Activated CD4-positive, alpha-beta T cell treated with anti-CD3 and anti-CD28 coated beads for 48 hours (primary cell): ENCODE results near the gene RHBDL1.

Source experiments
- DNase-seq: peaks from one replicate; pipeline ENCODE4 v3.0.0-alpha.2; 2020

RHBDL1 gene

GRCh38 chr16:637081-638018 is 38.1 kb upstream of the RHBDL1 start:
- peak; percentile 91 for DNase-seq

DNA sequence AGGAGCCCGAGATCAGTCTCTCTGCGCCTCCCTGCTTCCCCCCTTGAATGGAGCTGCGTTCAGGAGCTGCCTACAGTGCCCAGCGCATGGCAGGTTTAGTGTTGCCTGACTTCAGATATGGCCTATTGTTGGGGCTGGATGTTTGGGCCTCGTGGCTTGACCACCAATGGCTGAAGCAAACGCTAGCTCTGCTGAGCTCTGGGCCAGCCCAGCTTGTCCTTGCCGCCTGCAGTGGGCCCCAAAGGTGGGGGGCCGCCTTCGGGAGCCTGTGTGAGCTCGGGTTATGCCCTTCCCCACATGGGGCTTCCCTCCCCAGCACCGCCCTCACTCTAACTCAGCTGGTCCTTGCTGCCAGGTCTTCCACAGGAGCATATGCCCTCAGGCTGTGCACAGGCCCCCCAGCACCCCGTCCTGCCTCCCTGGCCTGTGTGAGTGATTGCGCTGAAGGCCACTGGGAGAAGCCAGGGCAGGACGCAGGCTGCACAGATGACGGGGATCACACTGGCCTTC is 37.4 kb upstream of the RHBDL1 start:
- DNase-seq, result no peak

- DNase-seq, result no peak
Observed at GRCh38 chr16:638836-639235, 36.6 kb upstream of the RHBDL1 start.

DNA sequence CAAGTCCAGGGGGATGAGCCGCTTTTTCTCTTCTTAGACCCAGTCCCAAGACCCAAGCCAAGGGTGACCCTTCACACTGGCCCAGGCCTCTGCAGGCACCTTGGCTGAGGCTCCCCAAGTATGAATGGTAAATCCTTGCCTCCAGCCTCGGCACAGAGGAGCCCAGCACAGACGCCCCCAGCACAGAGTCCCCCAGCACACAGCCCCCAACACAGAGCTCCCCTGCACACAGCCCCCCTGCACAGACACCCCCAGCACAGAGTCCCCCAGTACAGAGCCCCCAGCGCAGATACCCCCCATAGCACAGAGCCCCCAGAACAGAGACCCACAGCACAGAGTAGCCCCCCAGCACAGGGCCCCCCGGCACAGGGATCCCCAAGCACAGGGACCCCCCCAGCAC is 34.9 kb upstream of the RHBDL1 start:
- DNase-seq, result no peak

- DNase-seq, result peak; percentile 81
Observed at GRCh38 chr16:641326-642188, 33.9 kb upstream of the RHBDL1 start, which contains the start of gene MCRIP2. TSS of gene MCRIP2 (plus strand) at chr16:641828. CDS start at chr16:641992, 164 bp downstream.

- peak; percentile 49 for DNase-seq
Observed at GRCh38 chr16:642189-643049, 33.1 kb upstream of the RHBDL1 start.

GRCh38 chr16:643050-643368 is 32.5 kb upstream of the RHBDL1 start:
- no peak for DNase-seq

GRCh38 chr16:644556-644955 is 30.9 kb upstream of the RHBDL1 start:
- no peak for DNase-seq

DNA sequence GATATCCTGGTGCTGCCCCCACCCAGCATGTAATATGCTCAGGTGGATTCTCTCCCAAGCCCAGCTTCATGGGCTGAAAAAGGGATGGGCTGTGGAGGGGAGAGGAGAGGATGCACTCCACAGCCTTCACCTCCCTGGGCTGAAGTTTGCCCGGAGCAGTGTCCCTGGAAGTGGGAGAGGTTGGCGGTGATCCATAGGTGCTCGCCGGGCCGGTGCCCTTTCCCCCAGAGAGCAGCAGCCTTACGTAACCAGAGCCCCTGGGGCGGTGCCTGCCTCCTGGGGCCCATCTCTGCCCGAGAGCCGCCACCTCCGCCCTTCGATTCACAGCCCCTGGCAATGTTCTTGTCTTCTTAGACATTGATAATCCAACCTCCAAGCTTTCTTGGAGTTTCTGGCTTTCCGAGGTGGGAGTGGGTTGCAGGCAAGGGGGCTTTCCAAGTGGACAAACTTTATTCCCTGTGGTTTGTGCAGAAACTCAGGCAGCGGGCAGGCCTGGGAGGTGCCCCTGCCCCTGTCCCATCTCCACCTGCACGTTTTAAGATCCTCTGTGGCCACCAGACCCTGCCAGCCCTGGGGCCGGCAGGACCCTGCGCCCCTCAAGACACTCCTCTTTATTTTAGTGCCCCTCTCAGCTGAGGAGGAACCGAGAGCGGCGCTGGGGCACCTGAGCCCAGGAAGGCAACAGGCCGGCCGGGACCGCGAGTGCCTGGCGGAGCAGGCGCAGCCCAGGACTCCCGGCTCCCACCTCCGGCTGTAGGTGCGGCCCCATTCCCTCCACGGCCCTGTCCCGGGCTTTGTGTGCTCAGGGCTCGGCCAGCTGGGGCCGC is 29.4 kb upstream of the RHBDL1 start:
- DNase-seq, result no peak

GRCh38 chr16:646679-647172 is 28.7 kb upstream of the RHBDL1 start:
- no peak for DNase-seq

- no peak for DNase-seq
Observed at GRCh38 chr16:647173-647902, 28.1 kb upstream of the RHBDL1 start.

DNA sequence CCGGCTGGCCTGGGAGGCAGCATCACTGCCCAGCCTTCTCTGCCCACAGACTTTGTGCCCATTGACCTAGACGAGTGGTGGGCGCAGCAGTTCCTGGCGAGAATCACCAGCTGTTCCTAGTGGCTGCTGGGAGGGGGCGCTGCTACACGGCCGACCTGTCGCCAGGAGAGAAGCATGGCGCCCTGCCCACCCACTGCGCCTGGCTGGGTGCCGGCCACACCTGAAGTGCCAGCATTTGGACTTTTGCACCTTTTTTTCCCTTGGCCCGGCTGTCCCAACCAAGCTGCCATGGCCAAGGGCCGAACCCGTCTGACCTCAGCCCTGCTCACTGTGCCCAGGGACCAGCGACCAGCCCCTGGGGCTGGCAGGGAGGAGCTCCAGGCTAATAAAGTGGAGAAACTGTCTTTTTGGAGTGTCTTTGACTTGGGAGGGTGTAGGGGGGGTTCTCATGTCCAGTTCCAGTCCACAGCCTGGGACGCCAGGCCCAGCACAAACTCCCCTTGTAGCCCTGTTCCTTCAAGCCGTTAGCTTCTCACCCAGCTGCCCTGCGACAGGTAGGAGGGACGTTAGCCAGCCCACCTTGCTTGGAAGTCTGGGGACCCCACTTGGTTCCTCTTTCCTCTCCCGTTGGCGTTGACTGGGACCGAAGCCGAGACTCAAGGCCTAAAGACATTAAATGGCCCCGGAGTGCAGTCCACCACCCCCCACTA is 27.2 kb upstream of the RHBDL1 start:
- peak; percentile 72 for DNase-seq

- DNase-seq, result peak; percentile 96
Observed at GRCh38 chr16:648781-649589, 26.5 kb upstream of the RHBDL1 start, which contains the start of gene WDR90. TSS of gene WDR90 (plus strand) at chr16:649365. CDS start at chr16:649417, 52 bp downstream.

DNA sequence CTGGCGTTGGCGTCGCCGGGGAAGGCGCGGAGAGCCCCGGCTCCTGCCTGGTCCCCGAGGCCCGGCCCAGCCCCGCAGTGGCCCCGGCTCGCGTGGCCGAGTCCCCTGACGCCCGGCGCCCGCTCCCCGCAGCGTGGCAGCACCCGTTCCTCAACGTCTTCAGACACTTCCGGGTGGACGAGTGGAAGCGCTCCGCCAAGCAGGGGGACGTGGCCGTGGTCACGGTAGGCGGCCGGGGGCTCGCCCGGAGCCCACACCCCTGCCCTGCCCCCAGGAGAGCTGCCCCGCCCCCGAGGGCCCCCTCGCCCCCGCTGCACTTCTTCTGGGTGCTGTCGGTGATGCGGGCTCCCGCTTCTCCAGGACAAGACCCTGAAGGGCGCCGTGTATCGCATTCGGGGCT is 25.8 kb upstream of the RHBDL1 start:
- peak; percentile 42 for DNase-seq

DNA sequence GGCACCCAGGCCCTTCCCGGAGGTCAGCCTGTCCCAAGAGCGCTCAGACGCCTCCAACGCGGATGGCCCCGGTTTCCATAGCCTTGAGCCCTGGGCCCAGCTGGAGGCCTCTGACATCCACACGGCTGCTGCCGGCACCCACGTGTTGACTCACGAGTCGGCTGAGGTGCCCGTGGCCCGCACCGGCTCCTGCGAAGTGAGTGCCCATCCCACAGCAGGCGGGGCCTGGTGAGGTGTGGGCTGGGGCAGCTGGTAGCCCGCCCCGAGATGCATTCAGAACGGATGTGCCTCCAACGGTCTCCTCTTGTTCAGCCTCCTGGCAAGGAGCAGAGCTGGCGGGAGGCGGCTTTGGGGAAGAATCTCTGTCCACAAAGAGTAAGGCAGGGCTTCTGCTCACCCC is 23.6 kb upstream of the RHBDL1 start:
- no peak for DNase-seq

DNA sequence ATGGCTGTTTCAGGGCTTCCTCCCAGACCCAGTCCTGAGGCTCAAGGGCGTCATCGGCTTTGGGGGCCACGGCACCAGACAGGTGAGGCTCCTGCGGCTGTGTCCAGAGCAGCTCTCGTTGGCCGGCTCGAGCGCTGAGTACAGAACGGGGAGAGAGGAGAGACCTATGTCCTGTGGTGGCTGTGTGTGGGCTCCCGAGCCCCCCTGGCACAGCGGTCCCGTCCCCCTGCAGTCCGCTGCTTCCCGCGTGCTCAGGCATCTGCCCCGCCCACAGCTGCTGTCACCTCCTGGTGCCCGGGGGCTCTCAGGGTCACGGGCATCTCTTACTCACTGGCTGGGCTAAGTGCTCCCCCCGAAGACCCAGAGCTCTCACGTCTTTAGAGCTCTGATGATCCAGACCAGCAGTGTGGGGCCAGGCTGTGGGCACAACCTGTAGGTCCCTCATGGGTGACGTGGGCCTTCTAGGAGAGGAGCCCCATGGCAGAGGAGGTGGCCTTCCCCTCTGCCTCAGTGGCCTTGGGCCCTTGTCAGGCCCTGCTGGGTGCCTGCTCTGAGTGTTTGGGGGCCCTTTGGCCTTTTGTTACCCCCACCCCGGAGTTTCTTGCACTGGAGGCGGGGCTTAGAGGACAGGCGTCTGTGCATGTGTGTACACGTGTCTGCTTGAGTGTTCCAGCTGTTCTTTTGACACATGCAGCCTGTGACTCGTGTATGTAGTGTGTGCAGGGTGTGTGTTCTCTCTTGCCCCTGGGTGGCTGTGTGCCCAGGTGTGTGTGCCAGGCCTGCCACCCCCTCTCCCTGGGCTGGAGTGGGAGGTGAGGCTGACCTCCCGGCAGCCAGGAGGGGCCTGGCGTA is 22.8 kb upstream of the RHBDL1 start:
- no peak for DNase-seq

GRCh38 chr16:654034-654433 is 21.4 kb upstream of the RHBDL1 start:
- DNase-seq, result no peak

GRCh38 chr16:657487-657886 is 18.0 kb upstream of the RHBDL1 start:
- no peak for DNase-seq
